Measurements from ENCODE around the gene TRHDE. TPM values are rescaled to one million over a fixed set of nuclear protein-coding genes. Genes with fewer than 3 reads are reported as not detected.

TRHDE gene
- total RNA-seq, 1 donor from 2014 or later, result 34.9 TPM

GRCh38 chr12:72318341-72318740 is 46.2 kb downstream of the TRHDE start:
- intact Hi-C loops (cut with DNase I), result no loop called here
- Histone ChIP-seq H3K4me3 (no peak overlapping the region), H3K27me3 (no peaks in the 10 kb centered on the region), H3K9me3 (no peaks in the 10 kb centered on the region), H3K4me1 (no peaks in the 10 kb centered on the region), H3K27ac (no peak overlapping the region), H3K36me3 (no peaks in the 10 kb centered on the region)
- no peak for TF ChIP-seq POLR2AphosphoS5 (IDR thresholded peaks at IDR 0.05; ENCODE audit: insufficient read depth in 1 of 2, low read depth in 1 of 2)
- no peak for TF ChIP-seq CTCF (IDR thresholded peaks at IDR 0.05)
- no peak for TF ChIP-seq POLR2A (IDR thresholded peaks at IDR 0.05)
- DNase-seq (ENCODE audit: extremely low spot score in 2 of 2), result no peak

- DNase-seq (ENCODE audit: extremely low spot score in 2 of 2), result no peak
- Histone ChIP-seq H3K36me3 (no peaks in the 10 kb centered on the region), H3K4me1 (no peaks in the 10 kb centered on the region), H3K27me3 (no peaks in the 10 kb centered on the region), H3K9me3 (no peaks in the 10 kb centered on the region), H3K27ac (no peak overlapping the region), H3K4me3 (no peak overlapping the region)
- intact Hi-C loops (cut with DNase I), result no loop called here
- TF ChIP-seq POLR2AphosphoS5 (IDR thresholded peaks at IDR 0.05; ENCODE audit: insufficient read depth in 1 of 2, low read depth in 1 of 2) (no peak), CTCF (IDR thresholded peaks at IDR 0.05) (no peak), POLR2A (IDR thresholded peaks at IDR 0.05) (no peak)
Observed at GRCh38 chr12:72323881-72324280, 51.7 kb downstream of the TRHDE start.

GRCh38 chr12:72330301-72330700 is 58.1 kb downstream of the TRHDE start:
- Histone ChIP-seq H3K4me1 (no peaks in the 10 kb centered on the region), H3K27ac (no peak overlapping the region), H3K9me3 (no peaks in the 10 kb centered on the region), H3K36me3 (no peaks in the 10 kb centered on the region), H3K4me3 (peak overlapping the region in 1 of 2 donors; percentile 11), H3K27me3 (no peaks in the 10 kb centered on the region)
- intact Hi-C loops (cut with DNase I), result no loop called here
- TF ChIP-seq POLR2A (IDR thresholded peaks at IDR 0.05) (no peak), CTCF (IDR thresholded peaks at IDR 0.05) (no peak), POLR2AphosphoS5 (IDR thresholded peaks at IDR 0.05; ENCODE audit: insufficient read depth in 1 of 2, low read depth in 1 of 2) (no peak)
- no peak for DNase-seq (ENCODE audit: extremely low spot score in 2 of 2)

- H3K27ac ChIP-seq, result no peak overlapping the region
- intact Hi-C loops (cut with DNase I), result no loop called here
- no peak for TF ChIP-seq POLR2A (IDR thresholded peaks at IDR 0.05)
- TF ChIP-seq CTCF (IDR thresholded peaks at IDR 0.05), result no peak
- TF ChIP-seq POLR2AphosphoS5 (IDR thresholded peaks at IDR 0.05; ENCODE audit: insufficient read depth in 1 of 2, low read depth in 1 of 2), result no peak
- DNase-seq (ENCODE audit: extremely low spot score in 2 of 2), result no peak
- no peaks in the 10 kb centered on the region for H3K27me3 ChIP-seq
- no peaks in the 10 kb centered on the region for H3K9me3 ChIP-seq
- no peaks in the 10 kb centered on the region for H3K36me3 ChIP-seq
- no peaks in the 10 kb centered on the region for H3K4me1 ChIP-seq
- H3K4me3 ChIP-seq, result no peak overlapping the region
Observed at GRCh38 chr12:72330784-72331183, 58.6 kb downstream of the TRHDE start.

- no peak overlapping the region for H3K4me3 ChIP-seq
- H3K36me3 ChIP-seq, result no peaks in the 10 kb centered on the region
- no peaks in the 10 kb centered on the region for H3K27me3 ChIP-seq
- intact Hi-C loops (cut with DNase I), result no loop called here
- H3K9me3 ChIP-seq, result no peaks in the 10 kb centered on the region
- DNase-seq (ENCODE audit: extremely low spot score in 2 of 2), result no peak
- no peak overlapping the region for H3K27ac ChIP-seq
- no peak for TF ChIP-seq POLR2AphosphoS5 (IDR thresholded peaks at IDR 0.05; ENCODE audit: insufficient read depth in 1 of 2, low read depth in 1 of 2)
- TF ChIP-seq POLR2A (IDR thresholded peaks at IDR 0.05), result no peak
- no peak for TF ChIP-seq CTCF (IDR thresholded peaks at IDR 0.05)
- no peaks in the 10 kb centered on the region for H3K4me1 ChIP-seq
Observed at GRCh38 chr12:72337382-72337781, 65.2 kb downstream of the TRHDE start.

Measured in vagina (tissue), 2 donors.